WTC11 (cell line): ENCODE measurements around the gene CD40LG. TPM values are rescaled to one million over a fixed set of nuclear protein-coding genes. Genes with fewer than 3 reads are reported as not detected.

Source experiments
- ATAC-seq: fragments of 200-7000 bp; cut with Tn5 transposase; 2 replicates; pipeline ENCODE4 v1.10.0; 2021; ENCODE audit warnings: mild to moderate bottlenecking, moderate library complexity
- CTCF ChIA-PET: fragments of 300-600 bp; sonication (Branson Sonifier 250); formaldehyde crosslinking; loops from one replicate; lab custom pipeline; 2021; ENCODE audit warnings: antibody characterized with exemption; lab: Charles Lee
- POLR2A ChIA-PET: fragments of 350-600 bp; sonication (Branson Sonifier 250); formaldehyde crosslinking; loops from one replicate; lab custom pipeline; 2021; ENCODE audit warnings: antibody characterized with exemption; lab: Charles Lee
- DNase-seq: peaks from one replicate; pipeline ENCODE4 v3.0.0; 2021; ENCODE audit warnings: low spot score
- H3K27ac Mint-ChIP-seq: 2 replicates; pipeline ENCODE4 v1.8.0; 2021; ENCODE audit warnings: mixed read lengths
- H3K27me3 Mint-ChIP-seq: 2 replicates; pipeline ENCODE4 v1.8.0; 2021; ENCODE audit warnings: low read depth, mild to moderate bottlenecking, moderate library complexity, mixed read lengths
- H3K36me3 Mint-ChIP-seq: 2 replicates; pipeline ENCODE4 v1.8.0; 2021; ENCODE audit warnings: mixed read lengths
- H3K4me1 Mint-ChIP-seq: 2 replicates; pipeline ENCODE4 v1.8.0; 2022; ENCODE audit warnings: mixed read lengths
- H3K4me3 Mint-ChIP-seq: 2 replicates; pipeline ENCODE4 v1.8.0; 2021; ENCODE audit warnings: mild to moderate bottlenecking, moderate library complexity, mixed read lengths
- H3K9me3 Mint-ChIP-seq: 2 replicates; pipeline ENCODE4 v1.8.0; 2021; ENCODE audit warnings: mixed read lengths
- AFF4 ChIP-seq: sonication (generic); formaldehyde crosslinking; IDR thresholded peaks from 2 replicates; pipeline ENCODE4 v1.8.1; 2023; ENCODE audit warnings: mild to moderate bottlenecking, missing genetic modification reagents, borderline replicate concordance
- ATF3 ChIP-seq: sonication (generic); formaldehyde crosslinking; conservative IDR thresholded peaks from 2 replicates; pipeline ENCODE4 v1.8.1; 2022; ENCODE audit warnings: mild to moderate bottlenecking, missing genetic modification reagents
- E2F1 ChIP-seq: sonication (generic); formaldehyde crosslinking; IDR thresholded peaks from 2 replicates; pipeline ENCODE4 v1.8.0; 2022; ENCODE audit warnings: mild to moderate bottlenecking, missing genetic modification reagents
- E2F5 ChIP-seq: sonication (generic); formaldehyde crosslinking; IDR thresholded peaks from 2 replicates; pipeline ENCODE4 v1.8.1; 2022; ENCODE audit warnings: mild to moderate bottlenecking, moderate library complexity, missing genetic modification reagents
- ERG ChIP-seq: fragments of 250-450 bp; sonication (Bioruptor Pico); IDR thresholded peaks from 2 replicates; pipeline ENCODE4 v1.8.0; 2021; ENCODE audit warnings: mild to moderate bottlenecking
- FOXK1 ChIP-seq: sonication (generic); formaldehyde crosslinking; IDR thresholded peaks from 2 replicates; pipeline ENCODE4 v1.8.0; 2022; ENCODE audit warnings: mild to moderate bottlenecking, moderate library complexity, missing genetic modification reagents
- MLX ChIP-seq: sonication (generic); formaldehyde crosslinking; IDR thresholded peaks from 2 replicates; pipeline ENCODE4 v1.8.1; 2023; ENCODE audit warnings: mild to moderate bottlenecking, missing genetic modification reagents, moderate library complexity
- NFATC4 ChIP-seq: fragments of 250-450 bp; sonication (Bioruptor Pico); IDR thresholded peaks from 2 replicates; pipeline ENCODE4 v1.9.0; 2021; ENCODE audit warnings: mild to moderate bottlenecking
- NR2C2 ChIP-seq: sonication (generic); formaldehyde crosslinking; IDR thresholded peaks from 2 replicates; pipeline ENCODE4 v1.8.0; 2022; ENCODE audit warnings: mild to moderate bottlenecking, missing genetic modification reagents
- NR3C1 ChIP-seq: sonication (generic); formaldehyde crosslinking; conservative IDR thresholded peaks from 2 replicates; pipeline ENCODE4 v1.8.1; 2023; ENCODE audit warnings: low read depth, mild to moderate bottlenecking, missing genetic modification reagents
- PRRX2 ChIP-seq: fragments of 250-450 bp; sonication (Bioruptor Pico); IDR thresholded peaks from 2 replicates; pipeline ENCODE4 v1.8.0; 2021; ENCODE audit warnings: mild to moderate bottlenecking
- SOX15 ChIP-seq: fragments of 250-450 bp; sonication (Bioruptor Pico); IDR thresholded peaks from 2 replicates; pipeline ENCODE4 v1.9.0; 2021; ENCODE audit warnings: mild to moderate bottlenecking
- SP1 ChIP-seq: sonication (generic); formaldehyde crosslinking; conservative IDR thresholded peaks from 2 replicates; pipeline ENCODE4 v1.8.1; 2022; ENCODE audit warnings: missing genetic modification reagents
- STAT6 ChIP-seq: sonication (generic); formaldehyde crosslinking; conservative IDR thresholded peaks from 2 replicates; pipeline ENCODE4 v1.8.1; 2023; ENCODE audit warnings: mild to moderate bottlenecking, low read depth, missing genetic modification reagents, moderate library complexity
- ZBTB43 ChIP-seq: sonication (generic); formaldehyde crosslinking; IDR thresholded peaks from 2 replicates; pipeline ENCODE4 v1.8.1; 2023; ENCODE audit warnings: mild to moderate bottlenecking, missing genetic modification reagents
- ZNF121 ChIP-seq: sonication (generic); formaldehyde crosslinking; IDR thresholded peaks from 2 replicates; pipeline ENCODE4 v1.8.0; 2023; ENCODE audit warnings: missing genetic modification reagents
- ZNF232 ChIP-seq: sonication (generic); formaldehyde crosslinking; IDR thresholded peaks from 2 replicates; pipeline ENCODE4 v1.8.0; 2022; ENCODE audit warnings: mild to moderate bottlenecking, missing genetic modification reagents
- ZNF512 ChIP-seq: sonication (generic); formaldehyde crosslinking; IDR thresholded peaks from 2 replicates; pipeline ENCODE4 v1.8.1; 2022; ENCODE audit warnings: missing genetic modification reagents, borderline replicate concordance
- ZSCAN18 ChIP-seq: fragments of 250-450 bp; sonication (Bioruptor Pico); IDR thresholded peaks from 2 replicates; pipeline ENCODE4 v2.1.2; 2022; ENCODE audit warnings: mild to moderate bottlenecking, moderate library complexity
- total RNA-seq: library from RNA; stranded (reverse); gene quantifications from 3 replicates; pipeline ENCODE4 v1.2.3, GENCODE V29; 2021

Gene CD40LG
- total RNA-seq, 1 experiment from 2014 or later, result not detected

- TF ChIP-seq ZBTB43 (CRISPR knock-in tag) (no peak), NR2C2 (no peak), ZNF232 (CRISPR knock-in tag) (no peak), AFF4 (CRISPR knock-in tag) (no peak), SP1 (CRISPR knock-in tag) (no peak), NR3C1 (CRISPR knock-in tag) (no peak), STAT6 (CRISPR knock-in tag) (no peak), PRRX2 (CRISPR knock-in tag) (no peak), ZNF121 (no peak), FOXK1 (no peak), E2F5 (CRISPR knock-in tag) (no peak), MLX (CRISPR knock-in tag) (no peak), NFATC4 (no peak)
Measured at GRCh38 chrX:136627409-136627808, 20.5 kb upstream of the CD40LG start (continued).

GRCh38 chrX:136629084-136629750 is 18.7 kb upstream of the CD40LG start:
- ATAC-seq (no peak), DNase-seq (no peak)
- Mint-ChIP-seq H3K4me1 (no peaks in the 10 kb centered on the region), H3K9me3 (no peaks in the 10 kb centered on the region), H3K27ac (no peak overlapping the region), H3K4me3 (no peak overlapping the region), H3K36me3 (no peaks in the 10 kb centered on the region), H3K27me3 (no peaks in the 10 kb centered on the region)
- ChIA-PET POLR2A (no interaction called here), CTCF (no interaction called here)
- TF ChIP-seq ZNF512 (CRISPR knock-in tag) (no peak), ATF3 (CRISPR knock-in tag) (no peak), E2F1 (no peak), SOX15 (no peak), ZSCAN18 (CRISPR knock-in tag) (no peak), ERG (no peak)
